ENCODE data around the gene CRYGS. TPM values are rescaled to one million over a fixed set of nuclear protein-coding genes. Genes with fewer than 3 reads are reported as not detected.
A peak's percentile ranks its signal among the peaks of the same experiment; 100 is the strongest.
"Not testable (repeated sequence)": the region's sequence is repeated elsewhere in the genome, so short reads cannot be mapped to it uniquely, and the experiment has no call there.

Gene CRYGS
- total RNA-seq, 1 donor from 2014 or later, result 1.8 TPM

GRCh38 chr3:186569779-186570095 is 25.6 kb upstream of the CRYGS start:
- Histone ChIP-seq H3K36me3 (ENCODE audit: control insufficient read depth, insufficient read depth, low read length) (no peaks in the 10 kb centered on the region), H3K4me3 (ENCODE audit: low read depth, low read length) (peak overlapping the region; percentile 61), H3K27me3 (ENCODE audit: control insufficient read depth, insufficient read depth, low read length) (no peaks in the 10 kb centered on the region)
- TF ChIP-seq CTCF (IDR thresholded peaks at IDR 0.05; ENCODE audit: insufficient read depth, low read length, poor library complexity, severe bottlenecking), result no peak
- no peak for DNase-seq (ENCODE audit: low read depth)

GRCh38 chr3:186569361-186569760 is 25.2 kb upstream of the CRYGS start:
- peak overlapping the region; percentile 61 for H3K4me3 ChIP-seq (ENCODE audit: low read depth, low read length)
- DNase-seq (ENCODE audit: low read depth); H3K27me3 ChIP-seq (ENCODE audit: control insufficient read depth, insufficient read depth, low read length): not testable (repeated sequence)

DNA sequence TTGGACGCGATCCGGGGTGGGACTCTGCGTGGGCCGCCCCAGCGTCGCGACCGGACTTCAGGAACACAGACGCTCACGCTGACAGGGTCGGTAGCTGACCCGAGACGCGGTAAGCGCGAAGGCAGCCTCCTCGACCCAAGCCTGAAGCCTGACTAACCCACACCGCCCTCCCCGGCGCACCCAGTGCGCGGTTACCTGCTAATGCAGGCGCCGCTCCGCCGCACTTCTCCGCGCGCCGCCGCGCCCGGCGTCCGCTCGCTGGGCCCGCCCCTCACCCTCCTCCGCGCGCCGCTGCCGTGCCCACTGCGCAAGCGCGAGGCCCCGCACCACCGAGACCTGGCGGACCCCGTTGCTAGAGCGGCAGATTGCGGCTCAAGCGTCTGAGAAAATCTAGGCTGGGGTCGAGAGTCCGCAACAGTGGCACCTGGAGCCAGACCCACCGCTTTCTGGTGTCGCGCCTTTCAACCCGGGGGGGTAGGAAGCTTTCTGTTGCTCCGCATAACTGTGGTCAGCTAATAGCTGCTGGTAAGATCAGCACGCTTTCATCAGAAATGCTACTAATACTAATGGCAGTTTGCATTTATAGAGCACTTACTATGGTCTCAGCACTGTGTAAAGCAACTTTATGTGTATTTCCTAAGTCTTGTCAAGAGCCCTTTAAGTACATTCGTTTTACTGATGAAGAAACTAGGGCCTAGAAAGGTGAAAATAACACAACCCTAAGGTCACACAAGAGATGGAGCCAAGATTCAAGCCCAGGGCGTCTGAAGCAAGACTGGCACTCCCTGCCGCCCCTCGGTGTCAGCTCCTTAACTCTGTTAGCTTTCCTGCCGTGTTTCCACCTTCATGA is 23.1 kb upstream of the CRYGS start, which contains the start of gene TBCCD1:
TBCCD1 (minus strand) TSS at position 268 of the 850 bp plus-strand sequence. CDS start 3,010 bp downstream, outside the sequence.
- TF ChIP-seq CTCF (IDR thresholded peaks at IDR 0.05; ENCODE audit: insufficient read depth, low read length, poor library complexity, severe bottlenecking), result no peak
- Histone ChIP-seq H3K27me3 (ENCODE audit: control insufficient read depth, insufficient read depth, low read length) (no peaks in the 10 kb centered on the region), H3K36me3 (ENCODE audit: control insufficient read depth, insufficient read depth, low read length) (no peaks in the 10 kb centered on the region), H3K4me3 (ENCODE audit: low read depth, low read length) (peak within 1 kb of the TSS; percentile 85)
- peak; percentile 44 for DNase-seq (ENCODE audit: low read depth)

More at GRCh38 chr3:186569361-186569760, 25.2 kb upstream of the CRYGS start:
- H3K36me3 ChIP-seq (ENCODE audit: control insufficient read depth, insufficient read depth, low read length), result not testable (repeated sequence)

GRCh38 chr3:186566772-186567071 is 22.5 kb upstream of the CRYGS start:
- no peak for DNase-seq (ENCODE audit: low read depth)
- H3K4me3 ChIP-seq (ENCODE audit: low read depth, low read length), result peak overlapping the region; percentile 85
- TF ChIP-seq CTCF (IDR thresholded peaks at IDR 0.05; ENCODE audit: insufficient read depth, low read length, poor library complexity, severe bottlenecking), result no peak
- H3K27me3 ChIP-seq (ENCODE audit: control insufficient read depth, insufficient read depth, low read length), result no peaks in the 10 kb centered on the region
- no peaks in the 10 kb centered on the region for H3K36me3 ChIP-seq (ENCODE audit: control insufficient read depth, insufficient read depth, low read length)

DNA sequence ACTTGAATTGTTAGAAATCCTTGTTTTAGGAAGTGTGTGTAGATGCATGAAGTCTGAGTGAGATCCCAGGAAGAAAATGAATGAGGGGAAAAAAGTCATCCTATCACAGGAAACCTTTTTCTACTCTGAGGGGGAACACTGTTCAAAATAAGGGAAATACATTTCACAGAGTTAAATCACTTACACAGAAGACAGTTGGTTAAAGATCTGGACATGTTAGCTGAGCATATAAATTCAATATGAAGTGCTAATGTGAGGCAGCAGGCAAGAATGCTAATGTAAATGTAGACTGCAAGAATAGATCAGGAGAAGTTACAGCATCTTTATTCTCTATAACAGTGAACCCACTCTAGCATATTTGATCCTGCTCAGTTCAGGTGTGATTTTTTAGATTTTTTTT is 20.4 kb upstream of the CRYGS start:
- no peaks in the 10 kb centered on the region for H3K27me3 ChIP-seq (ENCODE audit: control insufficient read depth, insufficient read depth, low read length)
- no peaks in the 10 kb centered on the region for H3K36me3 ChIP-seq (ENCODE audit: control insufficient read depth, insufficient read depth, low read length)
- H3K4me3 ChIP-seq (ENCODE audit: low read depth, low read length), result no peak overlapping the region
- TF ChIP-seq CTCF (IDR thresholded peaks at IDR 0.05; ENCODE audit: insufficient read depth, low read length, poor library complexity, severe bottlenecking), result no peak
- no peak for DNase-seq (ENCODE audit: low read depth)

GRCh38 chr3:186552408-186553031 is 8.3 kb upstream of the CRYGS start:
- DNase-seq (ENCODE audit: low read depth), result no peak
- no peak for TF ChIP-seq CTCF (IDR thresholded peaks at IDR 0.05; ENCODE audit: insufficient read depth, low read length, poor library complexity, severe bottlenecking)
- Histone ChIP-seq H3K36me3 (ENCODE audit: control insufficient read depth, insufficient read depth, low read length) (no peaks in the 10 kb centered on the region), H3K4me3 (ENCODE audit: low read depth, low read length) (no peak overlapping the region), H3K27me3 (ENCODE audit: control insufficient read depth, insufficient read depth, low read length) (no peaks in the 10 kb centered on the region)
